ENCODE data around the gene COL9A1. TPM values are rescaled to one million over a fixed set of nuclear protein-coding genes. Genes with fewer than 3 reads are reported as not detected.
A peak's percentile ranks its signal among the peaks of the same experiment; 100 is the strongest.

Gene COL9A1
- total RNA-seq, 3 donors from 2014 or later (not counting 1 experiment from before 2014, with no cell fraction given), result not detected

DNA sequence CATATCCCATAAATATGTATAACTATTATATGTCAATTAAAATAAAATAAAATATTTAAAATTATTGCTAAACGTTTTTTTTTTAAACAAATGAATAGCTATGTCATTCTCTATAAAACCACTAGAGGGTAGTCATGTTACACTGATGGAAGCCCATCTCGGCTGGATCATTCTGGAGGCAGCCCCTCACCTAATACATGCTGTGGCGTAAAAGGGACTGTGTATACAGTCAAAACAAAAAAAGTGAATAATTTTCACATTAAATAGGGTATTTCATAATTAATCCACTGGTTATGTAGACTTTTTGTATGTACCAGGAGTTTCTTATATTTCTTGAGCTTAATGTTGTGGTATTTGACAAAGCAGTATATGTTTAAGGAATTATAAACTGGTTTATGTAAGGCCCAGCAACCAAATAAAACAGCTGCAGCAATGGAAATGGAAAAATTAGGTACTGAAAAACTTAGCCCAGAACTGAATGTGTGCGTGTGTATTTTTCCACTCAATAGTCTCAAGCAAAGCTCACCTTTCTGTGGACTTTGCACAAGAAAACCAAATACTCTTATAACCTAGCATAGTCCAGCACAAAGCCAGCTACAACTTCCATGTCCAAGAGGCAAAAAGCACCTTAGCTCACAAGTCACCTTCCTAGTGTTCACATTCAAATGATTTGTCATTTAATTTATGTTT lies 81.7 kb downstream of the COL9A1 start:
- Mint-ChIP-seq H3K4me1 (no peaks in the 10 kb centered on the region), H3K4me3 (no peak overlapping the region), H3K36me3 (no peaks in the 10 kb centered on the region), H3K27ac (no peak overlapping the region), H3K27me3 (ENCODE audit: low read depth in 2 of 2) (peaks cover 0 to 5% of the 10 kb centered on the region in 2 donors), H3K9me3 (no peaks in the 10 kb centered on the region)
- peak in 1 of 2 donors; percentile 38 for DNase-seq
- Histone ChIP-seq H3K9me3 (ENCODE audit: control insufficient read depth, insufficient read depth, low read length) (no peaks in the 10 kb centered on the region), H3K27me3 (ENCODE audit: control insufficient read depth, insufficient read depth, low read length) (no peaks in the 10 kb centered on the region), H3K27ac (ENCODE audit: low read length) (no peak overlapping the region), H3K36me3 (ENCODE audit: control insufficient read depth, insufficient read depth, low read length) (no peaks in the 10 kb centered on the region), H3K4me3 (ENCODE audit: low read length) (no peak overlapping the region), H3K4me1 (ENCODE audit: control insufficient read depth, insufficient read depth, low read length) (no peaks in the 10 kb centered on the region)
- intact Hi-C loops (cut with micrococcal nuclease), result loop anchor here (5.0 kb wide), 1 partner anchor 466 kb away; no protein-coding TSS in a partner anchor
- 83% methylated on average over 1 of the region's 4 CpGs for WGBS (ENCODE audit: insufficient coverage)
- TF ChIP-seq, protein P1, sequence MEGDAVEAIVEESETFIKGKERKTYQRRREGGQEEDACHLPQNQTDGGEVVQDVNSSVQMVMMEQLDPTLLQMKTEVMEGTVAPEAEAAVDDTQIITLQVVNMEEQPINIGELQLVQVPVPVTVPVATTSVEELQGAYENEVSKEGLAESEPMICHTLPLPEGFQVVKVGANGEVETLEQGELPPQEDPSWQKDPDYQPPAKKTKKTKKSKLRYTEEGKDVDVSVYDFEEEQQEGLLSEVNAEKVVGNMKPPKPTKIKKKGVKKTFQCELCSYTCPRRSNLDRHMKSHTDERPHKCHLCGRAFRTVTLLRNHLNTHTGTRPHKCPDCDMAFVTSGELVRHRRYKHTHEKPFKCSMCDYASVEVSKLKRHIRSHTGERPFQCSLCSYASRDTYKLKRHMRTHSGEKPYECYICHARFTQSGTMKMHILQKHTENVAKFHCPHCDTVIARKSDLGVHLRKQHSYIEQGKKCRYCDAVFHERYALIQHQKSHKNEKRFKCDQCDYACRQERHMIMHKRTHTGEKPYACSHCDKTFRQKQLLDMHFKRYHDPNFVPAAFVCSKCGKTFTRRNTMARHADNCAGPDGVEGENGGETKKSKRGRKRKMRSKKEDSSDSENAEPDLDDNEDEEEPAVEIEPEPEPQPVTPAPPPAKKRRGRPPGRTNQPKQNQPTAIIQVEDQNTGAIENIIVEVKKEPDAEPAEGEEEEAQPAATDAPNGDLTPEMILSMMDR (IDR thresholded peaks at IDR 0.05), result peak; percentile 57
- peak in 1 of 3 donors; percentile 50 for ATAC-seq

DNA sequence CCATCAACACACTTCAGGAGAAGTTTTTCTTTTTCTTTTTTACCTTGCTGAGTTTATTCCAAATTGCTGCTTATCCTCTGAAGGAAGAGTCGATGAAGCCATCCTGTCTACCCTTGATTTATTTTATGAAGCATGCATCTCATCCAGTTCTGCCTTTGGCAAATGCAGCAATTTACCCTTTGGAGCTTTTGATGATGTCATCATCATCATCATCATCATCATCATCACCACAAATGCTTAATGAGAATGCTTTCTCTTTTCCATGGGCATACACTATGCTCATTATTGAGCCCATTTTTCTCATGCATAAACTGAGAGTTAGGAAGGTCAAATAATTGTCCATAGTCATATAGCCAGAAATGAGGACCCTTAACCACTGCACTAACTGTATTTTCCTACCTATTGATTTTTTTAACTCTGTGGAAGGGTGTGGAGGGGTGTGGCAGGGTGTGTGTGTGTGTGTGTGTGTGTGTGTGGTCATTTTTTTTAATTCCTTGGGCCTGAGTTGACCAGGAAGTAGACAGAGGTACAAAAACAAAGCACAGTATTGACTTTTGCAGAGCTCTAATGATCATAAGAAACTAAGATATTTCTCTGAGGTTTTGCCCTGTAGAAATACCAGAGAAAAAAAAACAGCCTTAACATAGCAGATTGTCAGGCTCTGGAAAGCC lies 82.8 kb downstream of the COL9A1 start:
- intact Hi-C loops (cut with micrococcal nuclease), result loop anchor here (5.0 kb wide), 1 partner anchor 467 kb away; no protein-coding TSS in a partner anchor
- ATAC-seq (no peak), DNase-seq (no peak)
- TF ChIP-seq, protein P1 (IDR thresholded peaks at IDR 0.05), result no peak
- H3K27me3 Mint-ChIP-seq (ENCODE audit: low read depth in 2 of 2), result peaks cover 0 to 5% of the 10 kb centered on the region in 2 donors
- no peak overlapping the region for H3K27ac Mint-ChIP-seq
- no peak overlapping the region for H3K4me3 Mint-ChIP-seq
- no peaks in the 10 kb centered on the region for H3K36me3 Mint-ChIP-seq
- no peaks in the 10 kb centered on the region for H3K9me3 Mint-ChIP-seq
- Histone ChIP-seq H3K27ac (ENCODE audit: low read length) (no peak overlapping the region), H3K9me3 (ENCODE audit: control insufficient read depth, insufficient read depth, low read length) (no peaks in the 10 kb centered on the region), H3K36me3 (ENCODE audit: control insufficient read depth, insufficient read depth, low read length) (no peaks in the 10 kb centered on the region), H3K4me1 (ENCODE audit: control insufficient read depth, insufficient read depth, low read length) (no peaks in the 10 kb centered on the region), H3K4me3 (ENCODE audit: low read length) (no peak overlapping the region), H3K27me3 (ENCODE audit: control insufficient read depth, insufficient read depth, low read length) (no peaks in the 10 kb centered on the region)
- H3K4me1 Mint-ChIP-seq, result no peaks in the 10 kb centered on the region
- WGBS (ENCODE audit: insufficient coverage), result 89% methylated on average over 1 of the region's 1 CpG

DNA sequence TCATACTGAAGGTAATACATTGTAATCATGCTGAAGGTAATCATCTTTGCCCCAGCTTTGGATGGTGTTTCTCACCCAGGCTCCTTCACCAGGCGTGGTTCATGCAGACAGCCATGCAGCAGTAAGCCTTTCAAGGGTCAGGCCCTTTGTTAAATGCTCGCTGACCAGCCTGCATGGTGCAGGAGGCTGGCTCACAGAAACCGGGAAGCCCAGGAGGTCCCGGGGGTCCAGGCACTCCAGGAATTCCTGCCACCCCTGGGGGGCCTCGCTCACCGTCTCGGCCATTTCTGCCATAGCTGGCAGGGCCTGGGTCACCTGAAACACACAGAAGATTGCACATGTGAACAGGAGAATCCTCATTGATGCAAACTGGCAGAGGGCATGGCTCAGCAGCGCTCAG lies 86.1 kb downstream of the COL9A1 start:
- Mint-ChIP-seq H3K36me3 (no peaks in the 10 kb centered on the region), H3K27ac (no peak overlapping the region), H3K4me3 (no peak overlapping the region), H3K27me3 (ENCODE audit: low read depth in 2 of 2) (peaks cover 0 to 2% of the 10 kb centered on the region in 2 donors), H3K9me3 (no peaks in the 10 kb centered on the region), H3K4me1 (no peaks in the 10 kb centered on the region)
- TF ChIP-seq, protein P1 (IDR thresholded peaks at IDR 0.05), result no peak
- no peaks in the 10 kb centered on the region for H3K4me1 ChIP-seq (ENCODE audit: control insufficient read depth, insufficient read depth, low read length)
- DNase-seq (no peak), ATAC-seq (no peak)
- intact Hi-C loops (cut with micrococcal nuclease), result no loop called here
- no peaks in the 10 kb centered on the region for H3K27me3 ChIP-seq (ENCODE audit: control insufficient read depth, insufficient read depth, low read length)
- 76% methylated on average over 8 of the region's 8 CpGs for WGBS (ENCODE audit: insufficient coverage)
- H3K4me3 ChIP-seq (ENCODE audit: low read length), result no peak overlapping the region
- H3K36me3 ChIP-seq (ENCODE audit: control insufficient read depth, insufficient read depth, low read length), result no peaks in the 10 kb centered on the region
- H3K27ac ChIP-seq (ENCODE audit: low read length), result no peak overlapping the region
- H3K9me3 ChIP-seq (ENCODE audit: control insufficient read depth, insufficient read depth, low read length), result no peaks in the 10 kb centered on the region
